SK-N-SH treated with all-trans-retinoic acid at 6 μM for 48 hours (cell line): ENCODE data around the gene LAX1.
A peak's percentile ranks its signal among the peaks of the same experiment; 100 is the strongest.

Source experiments
- ATAC-seq: fragments of 200-7000 bp; cut with Tn5 transposase; 3 replicates; pipeline ENCODE4 v1.9.1; 2020; ENCODE audit warnings: mild to moderate bottlenecking, moderate library complexity
- ARNTL ChIP-seq: fragments of 450-650 bp; formaldehyde crosslinking; IDR thresholded peaks from 2 replicates; pipeline ENCODE4 v1.5.0; 2020; ENCODE audit warnings: low read depth, mild to moderate bottlenecking, moderate library complexity, borderline replicate concordance
- BACH2 ChIP-seq: fragments of 250-450 bp; sonication (Bioruptor Pico); IDR thresholded peaks from 2 replicates; pipeline ENCODE4 v1.9.0; 2021; ENCODE audit warnings: mild to moderate bottlenecking, borderline replicate concordance
- CREB5 ChIP-seq: fragments of 250-450 bp; sonication (Bioruptor Pico); IDR thresholded peaks from 2 replicates; pipeline ENCODE4 v1.5.1; 2020; ENCODE audit warnings: low read depth, mild to moderate bottlenecking, moderate library complexity
- CSDC2 ChIP-seq: fragments of 250-450 bp; sonication (Bioruptor Pico); IDR thresholded peaks from 2 replicates; pipeline ENCODE4 v1.5.0; 2020; ENCODE audit warnings: mild to moderate bottlenecking, moderate library complexity
- GLIS3 ChIP-seq: fragments of 250-450 bp; sonication (Bioruptor Pico); IDR thresholded peaks from 2 replicates; pipeline ENCODE4 v1.5.0; 2020; ENCODE audit warnings: mild to moderate bottlenecking, moderate library complexity
- ISL1 ChIP-seq: fragments of 250-450 bp; sonication (Bioruptor Pico); IDR thresholded peaks from 2 replicates; pipeline ENCODE4 v2.1.2; 2022; ENCODE audit warnings: mild to moderate bottlenecking, moderate library complexity
- OSR1 ChIP-seq: fragments of 250-450 bp; sonication (Bioruptor Pico); IDR thresholded peaks from 2 replicates; pipeline ENCODE4 v1.8.0; 2022; ENCODE audit warnings: moderate library complexity, mild to moderate bottlenecking, inconsistent platforms
- PPARA ChIP-seq: fragments of 250-450 bp; sonication (Bioruptor Pico); IDR thresholded peaks from 2 replicates; pipeline ENCODE4 v1.5.0; 2020; ENCODE audit warnings: mild to moderate bottlenecking, borderline replicate concordance
- RARB ChIP-seq: fragments of 250-450 bp; sonication (Bioruptor Pico); IDR thresholded peaks from 2 replicates; pipeline ENCODE4 v1.8.0; 2021; ENCODE audit warnings: mild to moderate bottlenecking, moderate library complexity
- SNAI2 ChIP-seq: fragments of 250-450 bp; sonication (Bioruptor Pico); IDR thresholded peaks from 2 replicates; pipeline ENCODE4 v1.5.0; 2020; ENCODE audit warnings: mild to moderate bottlenecking, moderate library complexity
- TOX ChIP-seq: fragments of 250-450 bp; sonication (Bioruptor Pico); IDR thresholded peaks from 2 replicates; pipeline ENCODE4 v1.8.0; 2021; ENCODE audit warnings: mild to moderate bottlenecking, moderate library complexity, borderline replicate concordance
- ZC3H10 ChIP-seq: fragments of 250-450 bp; sonication (Bioruptor Pico); IDR thresholded peaks from 2 replicates; pipeline ENCODE4 v1.5.1; 2021; ENCODE audit warnings: mild to moderate bottlenecking, moderate library complexity
- ZFP30 ChIP-seq: fragments of 450-650 bp; formaldehyde crosslinking; IDR thresholded peaks from 2 replicates; pipeline ENCODE4 v1.5.0; 2022; ENCODE audit warnings: mild to moderate bottlenecking, moderate library complexity
- ZNF565 ChIP-seq: fragments of 450-650 bp; formaldehyde crosslinking; conservative IDR thresholded peaks from 2 replicates; pipeline ENCODE4 v1.5.0; 2020; ENCODE audit warnings: low read depth, mild to moderate bottlenecking, moderate library complexity
- TF ChIP-seq, protein P1 (sequence below): fragments of 250-450 bp; sonication (Bioruptor Pico); IDR thresholded peaks from 2 replicates; pipeline ENCODE4 v1.8.0; 2020; ENCODE audit warnings: mild to moderate bottlenecking, moderate library complexity, borderline replicate concordance
- TF ChIP-seq, protein P2 (sequence below): fragments of 250-450 bp; sonication (Bioruptor Pico); IDR thresholded peaks from 2 replicates; pipeline ENCODE4 v1.5.0; 2020; ENCODE audit warnings: mild to moderate bottlenecking, moderate library complexity
- TF ChIP-seq, protein P3 (sequence below): fragments of 250-450 bp; sonication (Bioruptor Pico); IDR thresholded peaks from 2 replicates; pipeline ENCODE4 v1.5.1; 2021; ENCODE audit warnings: mild to moderate bottlenecking, moderate library complexity

The LAX1 gene

DNA sequence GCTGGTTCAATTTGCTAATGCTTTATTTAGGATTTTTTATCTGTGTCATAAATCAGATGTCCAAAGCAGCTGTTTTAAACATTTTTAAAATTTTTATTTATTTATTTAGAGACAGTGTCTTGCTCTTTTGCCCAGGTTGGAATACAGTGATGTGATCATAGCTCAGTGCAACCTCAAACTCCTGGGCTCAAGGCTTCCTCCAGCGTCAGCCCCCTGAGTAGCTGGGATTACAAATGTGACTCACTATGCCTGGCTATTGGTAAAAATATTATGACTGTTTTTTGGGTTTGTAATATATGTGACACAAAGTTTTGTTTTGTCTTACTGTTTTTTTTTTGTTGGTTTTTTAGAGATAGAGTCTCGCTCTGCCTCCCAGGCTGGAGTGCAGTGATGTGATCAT is 42.2 kb downstream of the LAX1 start:
- ATAC-seq = peak; percentile 84

DNA sequence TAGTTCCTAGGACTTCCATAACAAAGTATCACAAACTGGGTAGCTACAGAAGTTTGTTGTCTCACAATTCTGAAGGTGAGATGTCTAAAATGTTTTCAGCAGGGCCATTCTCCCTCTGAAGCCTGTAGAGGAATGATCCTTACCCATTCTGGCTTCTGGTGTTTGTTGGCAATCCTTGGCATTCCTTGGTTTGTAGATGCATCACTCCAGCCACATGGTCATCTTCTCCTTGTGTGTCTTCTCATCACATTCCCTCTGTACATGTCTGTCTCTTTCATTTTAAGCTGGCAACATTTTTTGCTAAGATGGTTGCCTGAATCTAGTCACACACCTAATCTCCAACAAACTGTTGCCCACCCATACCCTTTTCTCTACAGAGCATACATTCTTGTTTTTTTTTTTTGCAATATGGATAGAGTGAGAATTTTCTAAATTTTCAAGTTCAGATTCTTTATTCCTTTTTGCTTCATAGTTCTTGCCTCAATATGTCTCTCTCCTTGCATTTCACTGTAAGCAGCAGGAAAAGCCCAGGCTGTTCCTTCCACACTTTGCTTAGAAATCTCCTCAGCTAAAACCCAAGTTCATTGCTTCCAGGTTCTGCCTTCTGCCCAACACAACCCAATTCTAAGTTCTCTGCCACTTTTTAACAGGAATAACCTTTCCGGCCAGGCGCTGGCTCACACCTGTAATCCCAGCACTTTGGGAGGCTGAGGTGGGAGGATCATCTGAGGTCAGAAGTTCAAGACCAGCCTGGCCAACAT is 48.8 kb downstream of the LAX1 start:
- ATAC-seq = no peak
- TF ChIP-seq SNAI2 (no peak), ARNTL (CRISPR knock-in tag) (no peak), BACH2 (CRISPR knock-in tag) (no peak)

More for the DNA sequence above, 42.2 kb downstream of the LAX1 start:
- no peak for TF ChIP-seq PPARA (CRISPR knock-in tag)
- TF ChIP-seq CSDC2 (CRISPR knock-in tag) = no peak
- TF ChIP-seq RARB (CRISPR knock-in tag) = no peak
- TF ChIP-seq, protein P1, sequence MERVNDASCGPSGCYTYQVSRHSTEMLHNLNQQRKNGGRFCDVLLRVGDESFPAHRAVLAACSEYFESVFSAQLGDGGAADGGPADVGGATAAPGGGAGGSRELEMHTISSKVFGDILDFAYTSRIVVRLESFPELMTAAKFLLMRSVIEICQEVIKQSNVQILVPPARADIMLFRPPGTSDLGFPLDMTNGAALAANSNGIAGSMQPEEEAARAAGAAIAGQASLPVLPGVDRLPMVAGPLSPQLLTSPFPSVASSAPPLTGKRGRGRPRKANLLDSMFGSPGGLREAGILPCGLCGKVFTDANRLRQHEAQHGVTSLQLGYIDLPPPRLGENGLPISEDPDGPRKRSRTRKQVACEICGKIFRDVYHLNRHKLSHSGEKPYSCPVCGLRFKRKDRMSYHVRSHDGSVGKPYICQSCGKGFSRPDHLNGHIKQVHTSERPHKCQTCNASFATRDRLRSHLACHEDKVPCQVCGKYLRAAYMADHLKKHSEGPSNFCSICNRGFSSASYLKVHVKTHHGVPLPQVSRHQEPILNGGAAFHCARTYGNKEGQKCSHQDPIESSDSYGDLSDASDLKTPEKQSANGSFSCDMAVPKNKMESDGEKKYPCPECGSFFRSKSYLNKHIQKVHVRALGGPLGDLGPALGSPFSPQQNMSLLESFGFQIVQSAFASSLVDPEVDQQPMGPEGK = no peak
- no peak for TF ChIP-seq TOX
- no peak for TF ChIP-seq GLIS3 (CRISPR knock-in tag)
- TF ChIP-seq ZFP30 (CRISPR knock-in tag) = no peak
- TF ChIP-seq ISL1 = no peak
- no peak for TF ChIP-seq ARNTL (CRISPR knock-in tag)
- no peak for TF ChIP-seq ZC3H10 (CRISPR knock-in tag)
- TF ChIP-seq, protein P2, sequence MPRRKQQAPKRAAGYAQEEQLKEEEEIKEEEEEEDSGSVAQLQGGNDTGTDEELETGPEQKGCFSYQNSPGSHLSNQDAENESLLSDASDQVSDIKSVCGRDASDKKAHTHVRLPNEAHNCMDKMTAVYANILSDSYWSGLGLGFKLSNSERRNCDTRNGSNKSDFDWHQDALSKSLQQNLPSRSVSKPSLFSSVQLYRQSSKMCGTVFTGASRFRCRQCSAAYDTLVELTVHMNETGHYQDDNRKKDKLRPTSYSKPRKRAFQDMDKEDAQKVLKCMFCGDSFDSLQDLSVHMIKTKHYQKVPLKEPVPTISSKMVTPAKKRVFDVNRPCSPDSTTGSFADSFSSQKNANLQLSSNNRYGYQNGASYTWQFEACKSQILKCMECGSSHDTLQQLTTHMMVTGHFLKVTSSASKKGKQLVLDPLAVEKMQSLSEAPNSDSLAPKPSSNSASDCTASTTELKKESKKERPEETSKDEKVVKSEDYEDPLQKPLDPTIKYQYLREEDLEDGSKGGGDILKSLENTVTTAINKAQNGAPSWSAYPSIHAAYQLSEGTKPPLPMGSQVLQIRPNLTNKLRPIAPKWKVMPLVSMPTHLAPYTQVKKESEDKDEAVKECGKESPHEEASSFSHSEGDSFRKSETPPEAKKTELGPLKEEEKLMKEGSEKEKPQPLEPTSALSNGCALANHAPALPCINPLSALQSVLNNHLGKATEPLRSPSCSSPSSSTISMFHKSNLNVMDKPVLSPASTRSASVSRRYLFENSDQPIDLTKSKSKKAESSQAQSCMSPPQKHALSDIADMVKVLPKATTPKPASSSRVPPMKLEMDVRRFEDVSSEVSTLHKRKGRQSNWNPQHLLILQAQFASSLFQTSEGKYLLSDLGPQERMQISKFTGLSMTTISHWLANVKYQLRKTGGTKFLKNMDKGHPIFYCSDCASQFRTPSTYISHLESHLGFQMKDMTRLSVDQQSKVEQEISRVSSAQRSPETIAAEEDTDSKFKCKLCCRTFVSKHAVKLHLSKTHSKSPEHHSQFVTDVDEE (CRISPR knock-in tag) = no peak
- TF ChIP-seq SNAI2 = no peak
- TF ChIP-seq CREB5 (CRISPR knock-in tag) = no peak
- TF ChIP-seq OSR1 (CRISPR knock-in tag) = no peak
- TF ChIP-seq, all 23 proteins: peak for 0

GRCh38 chr1:203818399-203818798 is 53.4 kb downstream of the LAX1 start:
- no peak for TF ChIP-seq CSDC2 (CRISPR knock-in tag)
- no peak for TF ChIP-seq RARB (CRISPR knock-in tag)
- TF ChIP-seq, protein P3, sequence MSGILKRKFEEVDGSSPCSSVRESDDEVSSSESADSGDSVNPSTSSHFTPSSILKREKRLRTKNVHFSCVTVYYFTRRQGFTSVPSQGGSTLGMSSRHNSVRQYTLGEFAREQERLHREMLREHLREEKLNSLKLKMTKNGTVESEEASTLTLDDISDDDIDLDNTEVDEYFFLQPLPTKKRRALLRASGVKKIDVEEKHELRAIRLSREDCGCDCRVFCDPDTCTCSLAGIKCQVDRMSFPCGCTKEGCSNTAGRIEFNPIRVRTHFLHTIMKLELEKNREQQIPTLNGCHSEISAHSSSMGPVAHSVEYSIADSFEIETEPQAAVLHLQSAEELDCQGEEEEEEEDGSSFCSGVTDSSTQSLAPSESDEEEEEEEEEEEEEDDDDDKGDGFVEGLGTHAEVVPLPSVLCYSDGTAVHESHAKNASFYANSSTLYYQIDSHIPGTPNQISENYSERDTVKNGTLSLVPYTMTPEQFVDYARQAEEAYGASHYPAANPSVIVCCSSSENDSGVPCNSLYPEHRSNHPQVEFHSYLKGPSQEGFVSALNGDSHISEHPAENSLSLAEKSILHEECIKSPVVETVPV (CRISPR knock-in tag) = no peak
- no peak for TF ChIP-seq ZNF565 (CRISPR knock-in tag)
- TF ChIP-seq TOX = no peak
- ATAC-seq = no peak

- no peak for TF ChIP-seq ZFP30 (CRISPR knock-in tag)
- no peak; the same call in 2 of the 3 replicates for ATAC-seq
These were observed 58.3 kb downstream of the LAX1 start for GRCh38 chr1:203823306-203823705.
